ENCODE measurements around the gene MPPED1. TPM values are rescaled to one million over a fixed set of nuclear protein-coding genes. Genes with fewer than 3 reads are reported as not detected.

The MPPED1 gene
- total and polyA plus RNA-seq, 2 donors (not counting 1 experiment from before 2014, with no cell fraction given) = 0.13 TPM; not detected in 1

DNA sequence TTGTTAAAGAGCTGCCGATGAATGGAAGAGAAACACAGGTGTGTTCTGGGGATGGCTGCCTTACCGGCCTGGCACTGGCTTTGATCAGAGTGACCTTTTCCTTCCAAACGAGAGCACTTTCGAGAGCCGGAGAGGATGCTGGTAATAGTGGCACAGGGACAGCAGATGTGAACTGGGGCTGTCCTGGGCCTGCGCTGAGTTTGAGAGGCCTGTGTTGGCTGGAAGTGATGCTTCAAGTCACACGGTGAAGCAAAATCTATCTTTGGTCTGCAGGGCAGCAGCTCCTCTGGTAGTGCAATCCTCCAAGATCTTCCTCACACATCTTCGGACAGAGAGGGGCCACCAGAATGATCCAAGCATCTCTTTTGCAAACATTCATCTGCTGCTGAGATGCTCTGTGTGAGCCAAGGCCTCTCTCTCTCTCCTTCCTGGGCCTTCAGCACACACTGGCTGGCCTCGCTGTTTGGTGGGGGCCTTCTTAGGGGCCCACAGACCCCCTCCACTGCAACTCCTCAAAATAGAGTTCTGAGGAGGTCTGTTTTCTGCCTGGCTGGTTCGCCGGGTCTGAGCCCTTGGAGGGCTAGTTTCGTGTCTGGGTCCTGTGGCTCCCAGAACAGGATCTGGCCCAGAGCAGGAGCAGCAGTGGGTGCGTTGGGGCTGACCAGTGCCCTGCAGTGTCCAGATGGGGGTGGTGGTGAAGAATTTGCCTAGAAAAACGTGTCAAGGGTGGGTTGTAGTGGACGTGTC is 6.4 kb downstream of the MPPED1 start:
- POLR2A ChIA-PET = no interaction called here
- Mint-ChIP-seq H3K27me3 (peaks cover 30% of the 10 kb centered on the region), H3K4me3 (no peak overlapping the region), H3K9me3 (ENCODE audit: insufficient read depth) (no peaks in the 10 kb centered on the region), H3K27ac (no peak overlapping the region), H3K4me1 (no peaks in the 10 kb centered on the region)
- ATAC-seq (ENCODE audit: low read depth) (no peak), DNase-seq (no peak)
- 86% methylated on average over 14 of the region's 15 CpGs for WGBS (ENCODE audit: insufficient coverage)
- no peak overlapping the region for H2AFZ ChIP-seq (ENCODE audit: insufficient read depth, low read depth, low read length, poor library complexity, severe bottlenecking)
- H3K27ac ChIP-seq (ENCODE audit: low read length in 2 of 2) = no peak overlapping the region
- CTCF ChIA-PET = no interaction called here
- no peaks in the 10 kb centered on the region for H3K36me3 ChIP-seq (replicated peaks in 1 of 2; ENCODE audit: control extremely low read depth in 1 of 2, control insufficient read depth in 1 of 2, extremely low read depth in 1 of 2, insufficient read depth in 2 of 2, low read length in 1 of 2)
- no peak overlapping the region for H3K4me3 ChIP-seq (ENCODE audit: control extremely low read depth in 1 of 5, extremely low read depth in 1 of 5, insufficient read depth in 1 of 5, low read depth in 2 of 5, low read length in 4 of 5)
- peaks cover 0 to 8% (median 0%) of the 10 kb centered on the region in 4 experiments for H3K27me3 ChIP-seq (replicated peaks in 1 of 4; ENCODE audit: control extremely low read depth in 1 of 4, control insufficient read depth in 3 of 4, insufficient read depth in 4 of 4, low read length in 3 of 4)
- H3K4me2 ChIP-seq (replicated peaks; ENCODE audit: low read depth, low read length, poor library complexity, severe bottlenecking) = no peak overlapping the region
- H3K79me2 ChIP-seq (ENCODE audit: control insufficient read depth, insufficient read depth, low read length) = no peaks in the 10 kb centered on the region
- no peaks in the 10 kb centered on the region for H3K4me1 ChIP-seq (ENCODE audit: control insufficient read depth in 2 of 2, insufficient read depth in 2 of 2, low read length in 2 of 2)
- TF ChIP-seq EZH2 (IDR thresholded peaks at IDR 0.05; ENCODE audit: borderline replicate concordance, insufficient read depth, low read depth, low read length, poor library complexity, severe bottlenecking) = no peak
- TF ChIP-seq, protein P1, sequence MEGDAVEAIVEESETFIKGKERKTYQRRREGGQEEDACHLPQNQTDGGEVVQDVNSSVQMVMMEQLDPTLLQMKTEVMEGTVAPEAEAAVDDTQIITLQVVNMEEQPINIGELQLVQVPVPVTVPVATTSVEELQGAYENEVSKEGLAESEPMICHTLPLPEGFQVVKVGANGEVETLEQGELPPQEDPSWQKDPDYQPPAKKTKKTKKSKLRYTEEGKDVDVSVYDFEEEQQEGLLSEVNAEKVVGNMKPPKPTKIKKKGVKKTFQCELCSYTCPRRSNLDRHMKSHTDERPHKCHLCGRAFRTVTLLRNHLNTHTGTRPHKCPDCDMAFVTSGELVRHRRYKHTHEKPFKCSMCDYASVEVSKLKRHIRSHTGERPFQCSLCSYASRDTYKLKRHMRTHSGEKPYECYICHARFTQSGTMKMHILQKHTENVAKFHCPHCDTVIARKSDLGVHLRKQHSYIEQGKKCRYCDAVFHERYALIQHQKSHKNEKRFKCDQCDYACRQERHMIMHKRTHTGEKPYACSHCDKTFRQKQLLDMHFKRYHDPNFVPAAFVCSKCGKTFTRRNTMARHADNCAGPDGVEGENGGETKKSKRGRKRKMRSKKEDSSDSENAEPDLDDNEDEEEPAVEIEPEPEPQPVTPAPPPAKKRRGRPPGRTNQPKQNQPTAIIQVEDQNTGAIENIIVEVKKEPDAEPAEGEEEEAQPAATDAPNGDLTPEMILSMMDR (IDR thresholded peaks at IDR 0.05) = no peak
- H3K9me3 ChIP-seq (ENCODE audit: control extremely low read depth in 1 of 3, control insufficient read depth in 2 of 3, insufficient read depth in 1 of 3, low read length in 2 of 3) = no peaks in the 10 kb centered on the region
- no peaks in the 10 kb centered on the region for H4K20me1 ChIP-seq (ENCODE audit: control insufficient read depth, insufficient read depth, low read length, poor library complexity, severe bottlenecking)
- intact Hi-C loops (cut with micrococcal nuclease) = no loop called here
- H3K9ac ChIP-seq (ENCODE audit: low read length) = no peak overlapping the region

DNA sequence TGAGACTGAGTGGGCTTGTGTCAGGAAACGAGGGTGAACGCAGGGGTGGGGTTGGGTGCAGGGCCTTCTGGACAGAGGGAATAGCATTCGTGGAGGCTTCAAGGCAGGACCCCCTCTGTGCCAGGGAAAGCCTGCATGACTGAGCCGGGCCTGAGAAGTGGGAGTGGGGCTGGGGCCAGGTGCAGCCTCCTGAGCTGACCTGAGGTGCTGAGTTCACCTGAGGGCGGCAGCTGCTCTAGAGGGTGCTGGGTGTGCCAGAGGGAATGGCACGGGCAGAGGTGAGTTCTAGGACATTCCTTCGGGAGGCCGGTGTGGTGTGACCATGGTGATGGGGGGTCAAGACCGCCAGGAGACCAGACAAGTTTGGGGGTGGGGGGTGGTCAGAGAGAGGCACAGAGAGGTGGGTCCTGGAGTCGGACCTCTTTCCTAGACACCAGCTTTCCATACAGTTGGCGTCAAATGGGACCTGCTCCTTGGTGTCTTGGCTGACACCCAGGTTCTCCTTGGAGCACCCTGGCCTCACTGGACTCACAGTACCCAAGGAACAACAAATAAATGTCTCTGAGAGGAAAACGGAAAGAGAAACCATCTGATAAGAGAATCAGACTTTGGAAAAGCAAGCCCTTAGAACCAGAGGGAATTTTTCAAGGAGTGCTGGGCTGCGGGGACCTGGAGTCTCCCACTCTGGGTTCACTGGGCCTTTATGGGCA is 7.7 kb downstream of the MPPED1 start:
- Histone ChIP-seq H2AFZ (ENCODE audit: insufficient read depth, low read depth, low read length, poor library complexity, severe bottlenecking) (no peak overlapping the region), H3K79me2 (ENCODE audit: control insufficient read depth, insufficient read depth, low read length) (no peaks in the 10 kb centered on the region), H3K9ac (ENCODE audit: low read length) (no peak overlapping the region), H4K20me1 (ENCODE audit: control insufficient read depth, insufficient read depth, low read length, poor library complexity, severe bottlenecking) (no peaks in the 10 kb centered on the region), H3K4me2 (replicated peaks; ENCODE audit: low read depth, low read length, poor library complexity, severe bottlenecking) (no peak overlapping the region), H3K36me3 (replicated peaks in 1 of 2; ENCODE audit: control extremely low read depth in 1 of 2, control insufficient read depth in 1 of 2, extremely low read depth in 1 of 2, insufficient read depth in 2 of 2, low read length in 1 of 2) (no peaks in the 10 kb centered on the region), H3K4me1 (ENCODE audit: control insufficient read depth in 2 of 2, insufficient read depth in 2 of 2, low read length in 2 of 2) (no peaks in the 10 kb centered on the region), H3K27me3 (replicated peaks in 1 of 4; ENCODE audit: control extremely low read depth in 1 of 4, control insufficient read depth in 3 of 4, insufficient read depth in 4 of 4, low read length in 3 of 4) (peaks cover 0 to 4% (median 0%) of the 10 kb centered on the region in 4 experiments), H3K9me3 (ENCODE audit: control extremely low read depth in 1 of 3, control insufficient read depth in 2 of 3, insufficient read depth in 1 of 3, low read length in 2 of 3) (no peaks in the 10 kb centered on the region), H3K4me3 (ENCODE audit: control extremely low read depth in 1 of 5, extremely low read depth in 1 of 5, insufficient read depth in 1 of 5, low read depth in 2 of 5, low read length in 4 of 5) (no peak overlapping the region), H3K27ac (ENCODE audit: low read length in 2 of 2) (no peak overlapping the region)
- Mint-ChIP-seq H3K4me1 (no peaks in the 10 kb centered on the region), H3K4me3 (no peak overlapping the region), H3K27ac (no peak overlapping the region), H3K9me3 (ENCODE audit: insufficient read depth) (no peaks in the 10 kb centered on the region), H3K27me3 (peaks cover 17% of the 10 kb centered on the region)
- ChIA-PET POLR2A (no interaction called here), CTCF (no interaction called here)
- DNase-seq = no peak
- TF ChIP-seq, protein P1 (IDR thresholded peaks at IDR 0.05) = no peak
- TF ChIP-seq EZH2 (IDR thresholded peaks at IDR 0.05; ENCODE audit: borderline replicate concordance, insufficient read depth, low read depth, low read length, poor library complexity, severe bottlenecking) = no peak
- ATAC-seq (ENCODE audit: low read depth) = no peak
- intact Hi-C loops (cut with micrococcal nuclease) = no loop called here
- WGBS (ENCODE audit: insufficient coverage) = 89% methylated on average over 8 of the region's 13 CpGs

Measured in B cell (primary cell).